Measurements from ENCODE around the gene ENAH.

Gene ENAH

GRCh38 chr1:225537554-225538251 is 115.2 kb downstream of the ENAH start:
- H3K27ac Mint-ChIP-seq = no peak overlapping the region
- H3K9me3 Mint-ChIP-seq = no peaks in the 10 kb centered on the region
- peaks cover 0 to 5% of the 10 kb centered on the region in 2 donors for H3K27me3 Mint-ChIP-seq
- no peak for ATAC-seq (replicated peaks)
- DNase-seq = no peak
- H3K4me3 Mint-ChIP-seq = no peak overlapping the region
- H3K36me3 Mint-ChIP-seq = no peaks in the 10 kb centered on the region
- H3K4me1 Mint-ChIP-seq = peaks cover 14 to 21% of the 10 kb centered on the region in 2 donors

- no peaks in the 10 kb centered on the region for H3K9me3 Mint-ChIP-seq
- H3K4me1 Mint-ChIP-seq = peaks cover 14 to 21% of the 10 kb centered on the region in 2 donors
- H3K27me3 Mint-ChIP-seq = peaks cover 0 to 5% of the 10 kb centered on the region in 2 donors
- DNase-seq (no peak), ATAC-seq (replicated peaks) (no peak)
- H3K27ac Mint-ChIP-seq = no peak overlapping the region
- no peaks in the 10 kb centered on the region for H3K36me3 Mint-ChIP-seq
- no peak overlapping the region for H3K4me3 Mint-ChIP-seq
Observed at GRCh38 chr1:225535280-225535679, 117.6 kb downstream of the ENAH start.

GRCh38 chr1:225534772-225535171 is 118.2 kb downstream of the ENAH start:
- DNase-seq (no peak), ATAC-seq (replicated peaks) (no peak)
- H3K4me3 Mint-ChIP-seq = no peak overlapping the region
- peaks cover 0 to 5% of the 10 kb centered on the region in 2 donors for H3K27me3 Mint-ChIP-seq
- no peaks in the 10 kb centered on the region for H3K36me3 Mint-ChIP-seq
- no peak overlapping the region for H3K27ac Mint-ChIP-seq
- no peaks in the 10 kb centered on the region for H3K9me3 Mint-ChIP-seq
- peaks cover 14 to 20% of the 10 kb centered on the region in 2 donors for H3K4me1 Mint-ChIP-seq

- Mint-ChIP-seq H3K4me3 (no peak overlapping the region), H3K27me3 (peaks cover 0 to 5% of the 10 kb centered on the region in 2 donors), H3K4me1 (peaks cover 11 to 13% of the 10 kb centered on the region in 2 donors), H3K27ac (no peak overlapping the region), H3K9me3 (no peaks in the 10 kb centered on the region), H3K36me3 (no peaks in the 10 kb centered on the region)
- DNase-seq (no peak), ATAC-seq (replicated peaks) (no peak)
Observed at GRCh38 chr1:225534135-225534534, 118.8 kb downstream of the ENAH start.

- peaks cover 4 to 6% of the 10 kb centered on the region in 2 donors for H3K4me1 Mint-ChIP-seq
- no peak for ATAC-seq (replicated peaks)
- H3K36me3 Mint-ChIP-seq = no peaks in the 10 kb centered on the region
- peaks cover 0 to 5% of the 10 kb centered on the region in 2 donors for H3K27me3 Mint-ChIP-seq
- H3K9me3 Mint-ChIP-seq = no peaks in the 10 kb centered on the region
- no peak overlapping the region for H3K27ac Mint-ChIP-seq
- H3K4me3 Mint-ChIP-seq = no peak overlapping the region
- no peak for DNase-seq
Observed at GRCh38 chr1:225533238-225533637, 119.7 kb downstream of the ENAH start.

GRCh38 chr1:225532240-225532944 is 120.5 kb downstream of the ENAH start:
- DNase-seq (no peak), ATAC-seq (replicated peaks) (no peak)
- Mint-ChIP-seq H3K27ac (no peak overlapping the region), H3K36me3 (no peaks in the 10 kb centered on the region), H3K27me3 (peaks cover 0 to 5% of the 10 kb centered on the region in 2 donors), H3K4me3 (no peak overlapping the region), H3K4me1 (peaks cover 4 to 6% of the 10 kb centered on the region in 2 donors), H3K9me3 (no peaks in the 10 kb centered on the region)

GRCh38 chr1:225529726-225530125 is 123.2 kb downstream of the ENAH start:
- no peaks in the 10 kb centered on the region for H3K36me3 Mint-ChIP-seq
- H3K4me3 Mint-ChIP-seq = no peak overlapping the region
- no peak for ATAC-seq (replicated peaks)
- H3K27me3 Mint-ChIP-seq = no peaks in the 10 kb centered on the region
- H3K9me3 Mint-ChIP-seq = no peaks in the 10 kb centered on the region
- no peak for DNase-seq
- peaks cover 4 to 6% of the 10 kb centered on the region in 2 donors for H3K4me1 Mint-ChIP-seq
- H3K27ac Mint-ChIP-seq = no peak overlapping the region

GRCh38 chr1:225527575-225527974 is 125.3 kb downstream of the ENAH start:
- Mint-ChIP-seq H3K9me3 (no peaks in the 10 kb centered on the region), H3K36me3 (no peaks in the 10 kb centered on the region), H3K4me3 (no peak overlapping the region), H3K4me1 (peaks cover 0 to 3% of the 10 kb centered on the region in 2 donors), H3K27me3 (no peaks in the 10 kb centered on the region), H3K27ac (no peak overlapping the region)
- ATAC-seq (replicated peaks) = no peak
- DNase-seq = no peak

- no peaks in the 10 kb centered on the region for H3K27me3 Mint-ChIP-seq
- H3K36me3 Mint-ChIP-seq = no peaks in the 10 kb centered on the region
- peaks cover 0 to 3% of the 10 kb centered on the region in 2 donors for H3K4me1 Mint-ChIP-seq
- no peaks in the 10 kb centered on the region for H3K9me3 Mint-ChIP-seq
- no peak overlapping the region for H3K4me3 Mint-ChIP-seq
- no peak overlapping the region for H3K27ac Mint-ChIP-seq
- ATAC-seq (replicated peaks) (no peak), DNase-seq (no peak)
Observed at GRCh38 chr1:225526878-225527277, 126.0 kb downstream of the ENAH start.

GRCh38 chr1:225525377-225525776 is 127.5 kb downstream of the ENAH start:
- no peak overlapping the region for H3K27ac Mint-ChIP-seq
- H3K4me1 Mint-ChIP-seq = peaks cover 0 to 3% of the 10 kb centered on the region in 2 donors
- DNase-seq (no peak), ATAC-seq (replicated peaks) (no peak)
- no peaks in the 10 kb centered on the region for H3K9me3 Mint-ChIP-seq
- H3K4me3 Mint-ChIP-seq = no peak overlapping the region
- no peaks in the 10 kb centered on the region for H3K27me3 Mint-ChIP-seq
- no peaks in the 10 kb centered on the region for H3K36me3 Mint-ChIP-seq

- H3K27me3 Mint-ChIP-seq = no peaks in the 10 kb centered on the region
- no peaks in the 10 kb centered on the region for H3K9me3 Mint-ChIP-seq
- H3K27ac Mint-ChIP-seq = no peak overlapping the region
- H3K4me3 Mint-ChIP-seq = no peak overlapping the region
- H3K36me3 Mint-ChIP-seq = no peaks in the 10 kb centered on the region
- DNase-seq (no peak), ATAC-seq (replicated peaks) (no peak)
- peaks cover 0 to 3% of the 10 kb centered on the region in 2 donors for H3K4me1 Mint-ChIP-seq
Observed at GRCh38 chr1:225524570-225524969, 128.4 kb downstream of the ENAH start.

GRCh38 chr1:225523263-225523950 is 129.5 kb downstream of the ENAH start:
- no peak overlapping the region for H3K4me3 Mint-ChIP-seq
- H3K4me1 Mint-ChIP-seq = peaks cover 0 to 3% of the 10 kb centered on the region in 2 donors
- ATAC-seq (replicated peaks) = no peak
- no peak overlapping the region for H3K27ac Mint-ChIP-seq
- H3K27me3 Mint-ChIP-seq = no peaks in the 10 kb centered on the region
- peaks cover 6% of the 10 kb centered on the region in 2 donors for H3K36me3 Mint-ChIP-seq
- DNase-seq = no peak
- no peaks in the 10 kb centered on the region for H3K9me3 Mint-ChIP-seq

GRCh38 chr1:225522588-225523262 is 130.2 kb downstream of the ENAH start:
- H3K27me3 Mint-ChIP-seq = no peaks in the 10 kb centered on the region
- H3K4me1 Mint-ChIP-seq = peaks cover 0 to 3% of the 10 kb centered on the region in 2 donors
- no peak for ATAC-seq (replicated peaks)
- H3K9me3 Mint-ChIP-seq = no peaks in the 10 kb centered on the region
- peaks cover 6 to 7% of the 10 kb centered on the region in 2 donors for H3K36me3 Mint-ChIP-seq
- no peak for DNase-seq
- no peak overlapping the region for H3K27ac Mint-ChIP-seq
- no peak overlapping the region for H3K4me3 Mint-ChIP-seq

- no peak overlapping the region for H3K27ac Mint-ChIP-seq
- H3K9me3 Mint-ChIP-seq = no peaks in the 10 kb centered on the region
- no peak overlapping the region for H3K4me3 Mint-ChIP-seq
- DNase-seq (no peak), ATAC-seq (replicated peaks) (no peak)
- peaks cover 0 to 3% of the 10 kb centered on the region in 2 donors for H3K4me1 Mint-ChIP-seq
- H3K36me3 Mint-ChIP-seq = peaks cover 12 to 15% of the 10 kb centered on the region in 2 donors
- H3K27me3 Mint-ChIP-seq = no peaks in the 10 kb centered on the region
Observed at GRCh38 chr1:225520587-225521227, 132.2 kb downstream of the ENAH start.
